Stimulated activated CD4-positive, alpha-beta T cell treated with anti-CD3 and anti-CD28 coated beads, TNF-alpha, amount 100 ng/mL, for 4 hours (primary cell): ENCODE measurements around the gene CASZ1.

ENCODE experiments used
- DNase-seq, 3 experiments: peaks; one replicate each; pipeline ENCODE4 v3.0.0-alpha.2; 2020; ENCODE audit warnings: low read depth in 3 of 3

Gene CASZ1

GRCh38 chr1:10706376-10706913 lies 90.0 kb downstream of the CASZ1 start:
- no peak for DNase-seq

- no peak for DNase-seq
Measured at GRCh38 chr1:10705953-10706352, 90.5 kb downstream of the CASZ1 start.

- DNase-seq = no peak
Measured at GRCh38 chr1:10704368-10704882, 92.0 kb downstream of the CASZ1 start.

GRCh38 chr1:10703702-10704101 lies 92.7 kb downstream of the CASZ1 start:
- no peak for DNase-seq

GRCh38 chr1:10701145-10701544 lies 95.3 kb downstream of the CASZ1 start:
- DNase-seq = no peak

- no peak for DNase-seq
Measured at GRCh38 chr1:10699470-10699835, 97.0 kb downstream of the CASZ1 start.

- no peak for DNase-seq
Measured at GRCh38 chr1:10698726-10699469, 97.5 kb downstream of the CASZ1 start.

- DNase-seq = no peak
Measured at GRCh38 chr1:10697621-10698160, 98.8 kb downstream of the CASZ1 start.

GRCh38 chr1:10696977-10697376 lies 99.5 kb downstream of the CASZ1 start:
- no peak for DNase-seq

- peak; percentile 58 to 67 (median 59) for DNase-seq
Measured at GRCh38 chr1:10694633-10695627, 101.5 kb downstream of the CASZ1 start.

GRCh38 chr1:10694274-10694632 lies 102.2 kb downstream of the CASZ1 start:
- peak in 1 of 3 experiments; percentile 40 for DNase-seq

GRCh38 chr1:10693497-10694273 lies 102.8 kb downstream of the CASZ1 start:
- DNase-seq = peak in 2 of 3 experiments; percentile 14 to 21

- DNase-seq = no peak
Measured at GRCh38 chr1:10693152-10693496, 103.3 kb downstream of the CASZ1 start.

- peak; percentile 30 to 56 (median 49) for DNase-seq
Measured at GRCh38 chr1:10692401-10693021, 103.9 kb downstream of the CASZ1 start.

- no peak for DNase-seq
Measured at GRCh38 chr1:10691740-10692125, 104.7 kb downstream of the CASZ1 start.

- no peak for DNase-seq
Measured at GRCh38 chr1:10691075-10691739, 105.2 kb downstream of the CASZ1 start.

- DNase-seq = no peak
Measured at GRCh38 chr1:10690484-10690883, 106.0 kb downstream of the CASZ1 start.

GRCh38 chr1:10688409-10688786 lies 108.0 kb downstream of the CASZ1 start:
- no peak for DNase-seq

- DNase-seq = no peak
Measured at GRCh38 chr1:10687782-10688408, 108.6 kb downstream of the CASZ1 start.

GRCh38 chr1:10687251-10687651 lies 109.2 kb downstream of the CASZ1 start:
- no peak for DNase-seq
